ENCODE results near the gene MUC2. TPM values are rescaled to one million over a fixed set of nuclear protein-coding genes. Genes with fewer than 3 reads are reported as not detected.
A peak's percentile ranks its signal among the peaks of the same experiment; 100 is the strongest.

The MUC2 gene
- total RNA-seq, 1 experiment from 2014 or later, result 0.06 TPM

GRCh38 chr11:1041471-1041870 is 33.2 kb upstream of the MUC2 start:
- DNase-seq, result no peak
- Histone ChIP-seq H3K9me3 (replicated peaks) (no peaks in the 10 kb centered on the region), H3K27me3 (peaks cover 17% of the 10 kb centered on the region; the same call in 1 of the 2 replicates), H3K4me3 (no peak overlapping the region), H3K4me1 (peaks cover 11% of the 10 kb centered on the region), H3K27ac (no peak overlapping the region), H3K36me3 (no peaks in the 10 kb centered on the region)

- Histone ChIP-seq H3K36me3 (no peaks in the 10 kb centered on the region), H3K27me3 (peaks cover 14% of the 10 kb centered on the region; the same call in 1 of the 2 replicates), H3K4me3 (no peak overlapping the region), H3K9me3 (replicated peaks) (no peaks in the 10 kb centered on the region), H3K4me1 (peaks cover 11% of the 10 kb centered on the region), H3K27ac (no peak overlapping the region)
- DNase-seq, result no peak
Observed at GRCh38 chr11:1041936-1042608, 32.6 kb upstream of the MUC2 start.

- H3K36me3 ChIP-seq, result no peaks in the 10 kb centered on the region
- H3K27me3 ChIP-seq, result peaks cover 13% of the 10 kb centered on the region; the same call in 1 of the 2 replicates
- no peak overlapping the region for H3K4me3 ChIP-seq
- DNase-seq, result peak in 1 of 2 experiments; percentile 1
- no peaks in the 10 kb centered on the region for H3K9me3 ChIP-seq (replicated peaks)
- peaks cover 11% of the 10 kb centered on the region for H3K4me1 ChIP-seq
- no peak overlapping the region for H3K27ac ChIP-seq
Observed at GRCh38 chr11:1042626-1043562, 31.8 kb upstream of the MUC2 start.

GRCh38 chr11:1043563-1044096 is 31.0 kb upstream of the MUC2 start:
- Histone ChIP-seq H3K4me3 (no peak overlapping the region), H3K9me3 (replicated peaks) (no peaks in the 10 kb centered on the region), H3K27ac (no peak overlapping the region), H3K27me3 (peaks cover 11% of the 10 kb centered on the region; the same call in 1 of the 2 replicates), H3K4me1 (peaks cover 11% of the 10 kb centered on the region), H3K36me3 (no peaks in the 10 kb centered on the region)
- DNase-seq, result no peak

GRCh38 chr11:1044160-1044559 is 30.5 kb upstream of the MUC2 start:
- H3K27ac ChIP-seq, result no peak overlapping the region
- H3K4me3 ChIP-seq, result no peak overlapping the region
- H3K27me3 ChIP-seq, result peaks cover 14% of the 10 kb centered on the region; the same call in 1 of the 2 replicates
- no peaks in the 10 kb centered on the region for H3K9me3 ChIP-seq (replicated peaks)
- H3K4me1 ChIP-seq, result peaks cover 11% of the 10 kb centered on the region
- no peaks in the 10 kb centered on the region for H3K36me3 ChIP-seq
- no peak for DNase-seq

GRCh38 chr11:1047595-1048156 is 27.0 kb upstream of the MUC2 start:
- Histone ChIP-seq H3K4me3 (no peak overlapping the region), H3K27me3 (peaks cover 9% of the 10 kb centered on the region; the same call in 1 of the 2 replicates), H3K9me3 (replicated peaks) (no peaks in the 10 kb centered on the region), H3K27ac (no peak overlapping the region), H3K4me1 (peaks cover 5% of the 10 kb centered on the region; the same call in 1 of the 2 replicates), H3K36me3 (no peaks in the 10 kb centered on the region)
- peak in 1 of 2 experiments; percentile 2 for DNase-seq

GRCh38 chr11:1048375-1049070 is 26.2 kb upstream of the MUC2 start:
- H3K36me3 ChIP-seq, result no peaks in the 10 kb centered on the region
- H3K27me3 ChIP-seq, result peaks cover 11% of the 10 kb centered on the region; the same call in 1 of the 2 replicates
- H3K27ac ChIP-seq, result no peak overlapping the region
- DNase-seq, result peak in 1 of 2 experiments; percentile 4
- H3K9me3 ChIP-seq (replicated peaks), result no peaks in the 10 kb centered on the region
- H3K4me1 ChIP-seq, result peaks cover 5% of the 10 kb centered on the region; the same call in 1 of the 2 replicates
- no peak overlapping the region for H3K4me3 ChIP-seq

- peaks cover 7% of the 10 kb centered on the region for H3K4me1 ChIP-seq
Observed at GRCh38 chr11:1049071-1049405, 25.6 kb upstream of the MUC2 start.

GRCh38 chr11:1049431-1049891 is 25.2 kb upstream of the MUC2 start:
- H3K4me3 ChIP-seq, result no peak overlapping the region
- peaks cover 17% of the 10 kb centered on the region; the same call in 1 of the 2 replicates for H3K27me3 ChIP-seq
- DNase-seq, result peak; percentile 38 to 49
- no peaks in the 10 kb centered on the region for H3K9me3 ChIP-seq (replicated peaks)
- peaks cover 9% of the 10 kb centered on the region for H3K4me1 ChIP-seq
- H3K36me3 ChIP-seq, result no peaks in the 10 kb centered on the region
- no peak overlapping the region for H3K27ac ChIP-seq

More at GRCh38 chr11:1049071-1049405, 25.6 kb upstream of the MUC2 start:
- Histone ChIP-seq H3K27me3 (peaks cover 14% of the 10 kb centered on the region; the same call in 1 of the 2 replicates), H3K4me3 (no peak overlapping the region), H3K36me3 (no peaks in the 10 kb centered on the region), H3K9me3 (replicated peaks) (no peaks in the 10 kb centered on the region), H3K27ac (no peak overlapping the region)
- DNase-seq, result peak in 1 of 2 experiments; percentile 1

GRCh38 chr11:1049911-1050580 is 24.6 kb upstream of the MUC2 start:
- Histone ChIP-seq H3K27ac (no peak overlapping the region), H3K4me3 (no peak overlapping the region), H3K4me1 (peaks cover 9% of the 10 kb centered on the region), H3K9me3 (replicated peaks) (no peaks in the 10 kb centered on the region), H3K27me3 (peaks cover 20% of the 10 kb centered on the region; the same call in 1 of the 2 replicates), H3K36me3 (no peaks in the 10 kb centered on the region)
- DNase-seq, result peak in 1 of 2 experiments; percentile 1

GRCh38 chr11:1050581-1051355 is 23.9 kb upstream of the MUC2 start:
- H3K4me3 ChIP-seq, result no peak overlapping the region
- no peaks in the 10 kb centered on the region for H3K9me3 ChIP-seq (replicated peaks)
- peaks cover 9% of the 10 kb centered on the region for H3K4me1 ChIP-seq
- no peaks in the 10 kb centered on the region for H3K36me3 ChIP-seq
- peaks cover 20% of the 10 kb centered on the region; the same call in 1 of the 2 replicates for H3K27me3 ChIP-seq
- no peak overlapping the region for H3K27ac ChIP-seq
- peak; percentile 51 to 73 for DNase-seq

- H3K4me3 ChIP-seq, result no peak overlapping the region
- H3K27ac ChIP-seq, result no peak overlapping the region
- peaks cover 9% of the 10 kb centered on the region for H3K4me1 ChIP-seq
- peak in 1 of 2 experiments; percentile 2 for DNase-seq
- peaks cover 20% of the 10 kb centered on the region; the same call in 1 of the 2 replicates for H3K27me3 ChIP-seq
- no peaks in the 10 kb centered on the region for H3K36me3 ChIP-seq
- H3K9me3 ChIP-seq (replicated peaks), result no peaks in the 10 kb centered on the region
Observed at GRCh38 chr11:1051356-1052132, 23.1 kb upstream of the MUC2 start.

Measured in SJCRH30 (cell line).